GM12878 (cell line): ENCODE results near the gene NBPF3. TPM values are rescaled to one million over a fixed set of nuclear protein-coding genes. Genes with fewer than 3 reads are reported as not detected.

Source experiments
- HDGF ChIP-seq: fragments of 450-650 bp; IDR thresholded peaks from 2 replicates; pipeline ENCODE4 v1.6.1; 2016; ENCODE audit warnings: antibody characterized with exemption
- MEF2B ChIP-seq: fragments of 450-650 bp; IDR thresholded peaks from 2 replicates; pipeline ENCODE4 v1.6.1; 2018; ENCODE audit warnings: mild to moderate bottlenecking, moderate library complexity; ENCODE audit not compliant: partially characterized antibody, poor library complexity, severe bottlenecking
- MLLT1 ChIP-seq: fragments of 450-650 bp; IDR thresholded peaks from 2 replicates; pipeline ENCODE4 v1.6.1; 2016; ENCODE audit warnings: mild to moderate bottlenecking
- NR2C1 ChIP-seq: fragments of 450-650 bp; IDR thresholded peaks from 2 replicates; pipeline ENCODE4 v1.6.1; 2017; ENCODE audit warnings: antibody characterized with exemption, mild to moderate bottlenecking, moderate library complexity
- SIN3A ChIP-seq: IDR thresholded peaks from 2 replicates; pipeline ENCODE4 v1.6.1; 2012; ENCODE audit warnings: low read depth, low read length, improper control_type of control experiment
- SMC3 ChIP-seq: IDR thresholded peaks from 2 replicates; pipeline ENCODE4 v1.6.1; 2011; ENCODE audit warnings: low read length, improper control_type of control experiment, borderline replicate concordance
- ZBED1 ChIP-seq: IDR thresholded peaks from 2 replicates; pipeline ENCODE4 v1.6.1; 2016; ENCODE audit warnings: borderline replicate concordance
- ZBTB4 ChIP-seq: fragments of 450-650 bp; formaldehyde crosslinking; IDR thresholded peaks from 2 replicates; pipeline ENCODE4 v1.4.0; 2022; ENCODE audit warnings: mild to moderate bottlenecking, moderate library complexity
- polyA plus RNA-seq, 11 experiments: library from polyadenylated mRNA; depleted of rRNA in 4 of 11; unstranded in 6 of 11; stranded (reverse) in 5 of 11; fragments of >200 nt; fragmentation: Nextera tagmentation in 4 of 11; fragmentation: Illumina TruSeq in 1 of 11; extraction: Ambion mirVana in 4 of 11; extraction: Trizol in 1 of 11; gene quantifications; 1 replicate in 1 of 11; 2 replicates in 10 of 11; pipeline versions ENCODE4 v1.2.1 to v1.2.3, GENCODE V29; 2011 to 2016; ENCODE audit warnings: inconsistent platforms in 2 of 11, missing spikeins in 2 of 11, low read depth in 1 of 11
- total RNA-seq, 4 experiments: library from RNA; depleted of rRNA in 3 of 4; stranded (reverse); fragments of >200 nt in 3 of 4; fragmentation: Illumina TruSeq in 1 of 4; extraction: Trizol in 1 of 4; gene quantifications; 2 replicates each; pipeline versions ENCODE4 v1.2.1 to v1.2.3, GENCODE V29; 2013 to 2021

The NBPF3 gene
- total and polyA plus RNA-seq, 10 of the 15 experiments (the other 5 are each of a cell fraction or from before 2014, with no cell fraction given), result 0.56 to 4.4 (median 2.7) TPM

GRCh38 chr1:21517660-21518480 lies 77.9 kb downstream of the NBPF3 start (continued):
- TF ChIP-seq ZBTB4, result no peak
- peak; percentile 77 for TF ChIP-seq MEF2B
- TF ChIP-seq HDGF, result no peak
- TF ChIP-seq MLLT1, result peak; percentile 95
- no peak for TF ChIP-seq SIN3A
- no peak for TF ChIP-seq NR2C1
- TF ChIP-seq ZBED1, result no peak
- TF ChIP-seq SMC3, result no peak
